ENCODE measurements around the gene SUCLG2.

Gene SUCLG2

GRCh38 chr3:67624078-67624477, 30.3 kb downstream of the SUCLG2 start:
- no peaks in the 10 kb centered on the region for H3K9me3 ChIP-seq (ENCODE audit: low read length)
- H3K9me2 ChIP-seq (ENCODE audit: low read depth, low read length): no peaks in the 10 kb centered on the region
- H3F3A ChIP-seq (ENCODE audit: insufficient read depth, low read length): no peaks in the 10 kb centered on the region
- no peak for TF ChIP-seq EZH2 (IDR thresholded peaks at IDR 0.05; ENCODE audit: borderline replicate concordance, low read length)
- TF ChIP-seq, protein P1, sequence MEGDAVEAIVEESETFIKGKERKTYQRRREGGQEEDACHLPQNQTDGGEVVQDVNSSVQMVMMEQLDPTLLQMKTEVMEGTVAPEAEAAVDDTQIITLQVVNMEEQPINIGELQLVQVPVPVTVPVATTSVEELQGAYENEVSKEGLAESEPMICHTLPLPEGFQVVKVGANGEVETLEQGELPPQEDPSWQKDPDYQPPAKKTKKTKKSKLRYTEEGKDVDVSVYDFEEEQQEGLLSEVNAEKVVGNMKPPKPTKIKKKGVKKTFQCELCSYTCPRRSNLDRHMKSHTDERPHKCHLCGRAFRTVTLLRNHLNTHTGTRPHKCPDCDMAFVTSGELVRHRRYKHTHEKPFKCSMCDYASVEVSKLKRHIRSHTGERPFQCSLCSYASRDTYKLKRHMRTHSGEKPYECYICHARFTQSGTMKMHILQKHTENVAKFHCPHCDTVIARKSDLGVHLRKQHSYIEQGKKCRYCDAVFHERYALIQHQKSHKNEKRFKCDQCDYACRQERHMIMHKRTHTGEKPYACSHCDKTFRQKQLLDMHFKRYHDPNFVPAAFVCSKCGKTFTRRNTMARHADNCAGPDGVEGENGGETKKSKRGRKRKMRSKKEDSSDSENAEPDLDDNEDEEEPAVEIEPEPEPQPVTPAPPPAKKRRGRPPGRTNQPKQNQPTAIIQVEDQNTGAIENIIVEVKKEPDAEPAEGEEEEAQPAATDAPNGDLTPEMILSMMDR (IDR thresholded peaks at IDR 0.05; ENCODE audit: low read length): no peak
- H3K27ac ChIP-seq (ENCODE audit: low read depth, low read length, poor library complexity, severe bottlenecking): no peak overlapping the region
- no peaks in the 10 kb centered on the region for H3K27me3 ChIP-seq (ENCODE audit: insufficient read depth, low read length)
- H3K79me2 ChIP-seq (ENCODE audit: insufficient read depth, low read length): no peaks in the 10 kb centered on the region; the same call in 1 of the 2 replicates
- no peaks in the 10 kb centered on the region for H4K20me1 ChIP-seq (ENCODE audit: insufficient read depth, low read length)
- no peaks in the 10 kb centered on the region for H3K4me1 ChIP-seq (ENCODE audit: insufficient read depth, low read length, severe bottlenecking)
- H3K4me2 ChIP-seq (ENCODE audit: low read length): no peak overlapping the region
- no peak overlapping the region for H3K4me3 ChIP-seq (ENCODE audit: low read depth, low read length, poor library complexity, severe bottlenecking)
- no peak overlapping the region for H2AFZ ChIP-seq (ENCODE audit: low read length)
- H3K9ac ChIP-seq (ENCODE audit: low read length): no peak overlapping the region
- peaks cover 26% of the 10 kb centered on the region for H3K36me3 ChIP-seq (ENCODE audit: insufficient read depth, low read length)

- peaks cover 34% of the 10 kb centered on the region for H3K36me3 ChIP-seq (ENCODE audit: insufficient read depth, low read length)
- H3K4me1 ChIP-seq (ENCODE audit: insufficient read depth, low read length, severe bottlenecking): peaks cover 6% of the 10 kb centered on the region
- H3K4me2 ChIP-seq (ENCODE audit: low read length): no peak overlapping the region
- H3K9me2 ChIP-seq (ENCODE audit: low read depth, low read length): no peaks in the 10 kb centered on the region
- no peak overlapping the region for H3K27ac ChIP-seq (ENCODE audit: low read depth, low read length, poor library complexity, severe bottlenecking)
- no peaks in the 10 kb centered on the region for H4K20me1 ChIP-seq (ENCODE audit: insufficient read depth, low read length)
- H3F3A ChIP-seq (ENCODE audit: insufficient read depth, low read length): no peaks in the 10 kb centered on the region
- H3K9me3 ChIP-seq (ENCODE audit: low read length): no peaks in the 10 kb centered on the region
- no peaks in the 10 kb centered on the region for H3K27me3 ChIP-seq (ENCODE audit: insufficient read depth, low read length)
- H2AFZ ChIP-seq (ENCODE audit: low read length): no peak overlapping the region
- H3K79me2 ChIP-seq (ENCODE audit: insufficient read depth, low read length): no peaks in the 10 kb centered on the region
- H3K9ac ChIP-seq (ENCODE audit: low read length): no peak overlapping the region
- no peak for TF ChIP-seq EZH2 (IDR thresholded peaks at IDR 0.05; ENCODE audit: borderline replicate concordance, low read length)
- TF ChIP-seq, protein P1 (IDR thresholded peaks at IDR 0.05; ENCODE audit: low read length): no peak
- no peak overlapping the region for H3K4me3 ChIP-seq (ENCODE audit: low read depth, low read length, poor library complexity, severe bottlenecking)
Observed at GRCh38 chr3:67622652-67623051, 31.8 kb downstream of the SUCLG2 start.

DNA sequence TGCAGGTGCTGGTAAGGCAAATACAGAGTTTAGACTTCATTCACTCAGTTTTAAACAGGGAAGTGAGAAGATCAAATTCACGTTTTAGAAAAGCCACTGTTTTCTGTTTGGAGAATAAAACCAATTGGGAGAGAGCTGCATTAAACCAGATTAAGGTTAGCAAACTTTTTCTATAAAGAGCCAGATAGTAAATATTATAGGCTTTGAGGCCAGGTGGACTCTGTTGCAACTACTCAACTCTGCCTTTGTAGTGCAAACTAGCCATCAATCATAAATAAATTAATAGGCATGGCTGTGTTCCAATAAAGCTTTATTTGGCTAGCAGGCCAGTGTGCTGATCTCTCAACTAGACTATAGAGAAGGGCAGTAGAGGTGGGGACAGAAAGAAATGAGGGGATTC, 33.5 kb downstream of the SUCLG2 start:
- Histone ChIP-seq H3F3A (ENCODE audit: insufficient read depth, low read length) (no peaks in the 10 kb centered on the region), H3K4me3 (ENCODE audit: low read depth, low read length, poor library complexity, severe bottlenecking) (no peak overlapping the region), H3K36me3 (ENCODE audit: insufficient read depth, low read length) (peaks cover 46% of the 10 kb centered on the region), H3K9me2 (ENCODE audit: low read depth, low read length) (no peaks in the 10 kb centered on the region), H3K27ac (ENCODE audit: low read depth, low read length, poor library complexity, severe bottlenecking) (no peak overlapping the region), H2AFZ (ENCODE audit: low read length) (no peak overlapping the region), H3K79me2 (ENCODE audit: insufficient read depth, low read length) (no peaks in the 10 kb centered on the region), H4K20me1 (ENCODE audit: insufficient read depth, low read length) (no peaks in the 10 kb centered on the region), H3K4me1 (ENCODE audit: insufficient read depth, low read length, severe bottlenecking) (peaks cover 9% of the 10 kb centered on the region), H3K27me3 (ENCODE audit: insufficient read depth, low read length) (no peaks in the 10 kb centered on the region), H3K9me3 (ENCODE audit: low read length) (no peaks in the 10 kb centered on the region), H3K4me2 (ENCODE audit: low read length) (no peak overlapping the region), H3K9ac (ENCODE audit: low read length) (no peak overlapping the region)
- TF ChIP-seq, protein P1 (IDR thresholded peaks at IDR 0.05; ENCODE audit: low read length): no peak
- no peak for TF ChIP-seq EZH2 (IDR thresholded peaks at IDR 0.05; ENCODE audit: borderline replicate concordance, low read length)

Data from OCI-LY1 (cell line).